Peyer's patch (tissue), 4 donors: Measurements from ENCODE around the gene SLC4A2. TPM values are rescaled to one million over a fixed set of nuclear protein-coding genes. Genes with fewer than 3 reads are reported as not detected.

Experiments used
- DNase-seq, 3 donors: peaks; one replicate each; pipeline ENCODE4 v3.0.0-alpha.2; 2017 to 2019
- H3K27ac ChIP-seq, 4 donors: fragments of 200-600 bp; sonication (generic); one replicate each; pipeline ENCODE4 v1.5.1; 2016 to 2019
- H3K27me3 ChIP-seq, 2 donors: fragments of 200-600 bp; sonication (generic); one replicate each; pipeline ENCODE4 v1.5.1; 2019
- H3K36me3 ChIP-seq, 3 donors: fragments of 200-600 bp; sonication (generic); one replicate each; pipeline ENCODE4 v1.5.1; 2016 to 2019
- H3K4me1 ChIP-seq, 4 donors: fragments of 200-600 bp; sonication (generic); one replicate each; pipeline ENCODE4 v1.5.1; 2016 to 2019
- H3K4me3 ChIP-seq, 4 donors: fragments of 200-600 bp; sonication (generic); 1 replicate in 3 of 4; 2 replicates in 1 of 4; pipeline ENCODE4 v1.5.1; 2016 to 2019; ENCODE audit warnings: mild to moderate bottlenecking in 1 of 4
- H3K9me3 ChIP-seq, 4 donors: fragments of 200-600 bp; sonication (generic); one replicate each; pipeline ENCODE4 v1.5.1; 2016 to 2019; ENCODE audit warnings: mild to moderate bottlenecking in 1 of 4
- POLR2A ChIP-seq, 2 donors: fragments of 450-650 bp; IDR thresholded peaks; one replicate each; pipeline ENCODE4 v1.5.1; 2017; ENCODE audit warnings: antibody characterized with exemption in 2 of 2, mild to moderate bottlenecking in 2 of 2, moderate library complexity in 2 of 2
- total RNA-seq, 4 donors: library from RNA; depleted of rRNA; stranded (reverse); fragments of >200 nt; gene quantifications; one replicate each; pipeline ENCODE4 v1.1.0, GENCODE V29; 2016
- TF ChIP-seq, protein P1 (sequence below), 6 experiments: fragments of 450-650 bp in 4 of 6; fragments of 200-600 bp in 2 of 6; sonication (generic) in 1 of 6; IDR thresholded peaks; one replicate each; pipeline ENCODE4 v1.5.1; 2017 to 2019; ENCODE audit warnings: antibody characterized with exemption in 6 of 6, mild to moderate bottlenecking in 3 of 6, moderate library complexity in 1 of 6

The SLC4A2 gene
- total RNA-seq, 4 donors from 2014 or later, result 101 to 143 (median 121) TPM

- TF ChIP-seq, protein P1, sequence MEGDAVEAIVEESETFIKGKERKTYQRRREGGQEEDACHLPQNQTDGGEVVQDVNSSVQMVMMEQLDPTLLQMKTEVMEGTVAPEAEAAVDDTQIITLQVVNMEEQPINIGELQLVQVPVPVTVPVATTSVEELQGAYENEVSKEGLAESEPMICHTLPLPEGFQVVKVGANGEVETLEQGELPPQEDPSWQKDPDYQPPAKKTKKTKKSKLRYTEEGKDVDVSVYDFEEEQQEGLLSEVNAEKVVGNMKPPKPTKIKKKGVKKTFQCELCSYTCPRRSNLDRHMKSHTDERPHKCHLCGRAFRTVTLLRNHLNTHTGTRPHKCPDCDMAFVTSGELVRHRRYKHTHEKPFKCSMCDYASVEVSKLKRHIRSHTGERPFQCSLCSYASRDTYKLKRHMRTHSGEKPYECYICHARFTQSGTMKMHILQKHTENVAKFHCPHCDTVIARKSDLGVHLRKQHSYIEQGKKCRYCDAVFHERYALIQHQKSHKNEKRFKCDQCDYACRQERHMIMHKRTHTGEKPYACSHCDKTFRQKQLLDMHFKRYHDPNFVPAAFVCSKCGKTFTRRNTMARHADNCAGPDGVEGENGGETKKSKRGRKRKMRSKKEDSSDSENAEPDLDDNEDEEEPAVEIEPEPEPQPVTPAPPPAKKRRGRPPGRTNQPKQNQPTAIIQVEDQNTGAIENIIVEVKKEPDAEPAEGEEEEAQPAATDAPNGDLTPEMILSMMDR (IDR thresholded peaks at IDR 0.05), result no peak
- Histone ChIP-seq H3K9me3 (no peaks in the 10 kb centered on the region), H3K4me3 (no peak overlapping the region), H3K4me1 (peaks cover 0 to 42% (median 10%) of the 10 kb centered on the region in 4 donors), H3K36me3 (peaks cover 0 to 5% (median 0%) of the 10 kb centered on the region in 3 donors), H3K27ac (no peak overlapping the region), H3K27me3 (no peaks in the 10 kb centered on the region)
- no peak for DNase-seq
Observed at GRCh38 chr7:151091003-151091402, 31.6 kb downstream of the SLC4A2 start.

DNA sequence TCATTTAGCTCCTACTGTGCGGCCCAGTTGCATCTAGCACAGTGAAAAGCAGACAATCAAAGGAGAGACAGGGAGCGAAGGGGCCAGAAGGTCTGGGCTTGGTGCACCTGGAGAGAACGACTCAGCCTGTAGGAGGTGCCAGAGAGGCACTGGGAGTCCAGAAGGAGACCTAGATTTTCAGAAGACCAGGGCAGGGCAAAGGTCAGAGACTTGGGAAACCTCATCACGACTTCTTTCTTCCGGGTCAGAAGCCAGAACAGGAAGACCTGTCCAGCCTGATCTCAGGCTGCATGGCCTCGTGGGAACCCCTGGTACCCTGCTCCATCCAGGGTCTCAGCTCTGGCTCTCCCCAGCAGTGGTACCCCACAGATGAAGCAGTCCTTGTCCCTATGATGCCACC lies 32.0 kb downstream of the SLC4A2 start:
- no peak for TF ChIP-seq POLR2A (IDR thresholded peaks at IDR 0.05)
- TF ChIP-seq, protein P1 (IDR thresholded peaks at IDR 0.05), result peak in 4 of 6 experiments; percentile 47 to 77 (median 66)
- Histone ChIP-seq H3K27ac (peak overlapping the region in 1 of 4 donors; percentile 39), H3K4me3 (no peak overlapping the region), H3K27me3 (no peaks in the 10 kb centered on the region), H3K9me3 (no peaks in the 10 kb centered on the region), H3K4me1 (peaks cover 0 to 42% (median 10%) of the 10 kb centered on the region in 4 donors), H3K36me3 (peaks cover 0 to 5% (median 0%) of the 10 kb centered on the region in 3 donors)
- peak in 2 of 3 donors; percentile 69 to 85 for DNase-seq

DNA sequence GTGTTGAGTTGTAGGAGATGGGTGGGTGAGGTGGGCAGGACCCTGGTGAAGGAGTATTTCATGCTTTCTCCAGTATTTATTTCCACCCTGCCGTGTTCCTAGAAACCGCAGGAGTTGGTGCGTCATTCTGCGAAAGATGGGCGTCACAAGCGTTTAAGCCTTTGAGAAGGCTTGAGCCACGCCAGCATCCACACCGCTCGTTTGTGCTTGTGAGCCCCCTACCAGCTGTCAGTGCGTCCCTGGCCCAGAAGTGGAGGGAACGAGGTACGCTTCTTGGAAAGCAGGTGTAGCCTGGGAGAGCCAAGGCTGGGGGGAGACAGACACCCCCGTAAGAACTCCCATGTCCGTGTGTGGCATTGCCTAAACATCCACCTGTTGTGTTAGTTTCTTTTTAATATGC lies 32.6 kb downstream of the SLC4A2 start:
- Histone ChIP-seq H3K36me3 (peaks cover 0 to 5% (median 0%) of the 10 kb centered on the region in 3 donors), H3K4me3 (no peak overlapping the region), H3K4me1 (peaks cover 0 to 42% (median 10%) of the 10 kb centered on the region in 4 donors), H3K27ac (peak overlapping the region in 1 of 4 donors; percentile 39), H3K9me3 (no peaks in the 10 kb centered on the region), H3K27me3 (no peaks in the 10 kb centered on the region)
- no peak for TF ChIP-seq POLR2A (IDR thresholded peaks at IDR 0.05)
- TF ChIP-seq, protein P1 (IDR thresholded peaks at IDR 0.05), result no peak
- DNase-seq, result no peak

DNA sequence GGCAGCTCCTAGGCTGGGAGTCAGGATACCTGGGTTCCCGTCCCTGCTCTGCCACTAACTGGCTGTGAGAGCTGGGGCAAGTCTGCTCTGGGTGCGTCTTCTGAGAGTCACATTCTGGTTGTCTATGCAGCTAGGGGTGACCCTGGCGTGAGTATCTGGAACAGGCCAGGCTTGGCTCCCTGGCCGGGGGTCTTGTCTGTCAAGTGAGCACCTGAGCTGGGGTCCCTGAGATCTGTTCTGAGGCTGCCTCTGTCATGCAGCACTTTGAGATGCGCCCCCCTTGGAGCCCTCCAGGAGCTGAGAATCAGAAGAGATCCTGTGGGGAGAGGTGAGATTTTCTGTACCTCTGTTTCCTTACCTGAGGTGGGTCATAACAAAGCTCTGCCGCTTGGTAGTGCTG lies 34.4 kb downstream of the SLC4A2 start:
- Histone ChIP-seq H3K4me1 (peaks cover 0 to 31% (median 0%) of the 10 kb centered on the region in 4 donors), H3K4me3 (no peak overlapping the region), H3K9me3 (no peaks in the 10 kb centered on the region), H3K27ac (no peak overlapping the region), H3K27me3 (no peaks in the 10 kb centered on the region), H3K36me3 (peaks cover 0 to 5% (median 0%) of the 10 kb centered on the region in 3 donors)
- DNase-seq, result no peak
- no peak for TF ChIP-seq POLR2A (IDR thresholded peaks at IDR 0.05)
- TF ChIP-seq, protein P1 (IDR thresholded peaks at IDR 0.05), result no peak

- DNase-seq, result no peak
- Histone ChIP-seq H3K9me3 (no peaks in the 10 kb centered on the region), H3K27ac (no peak overlapping the region), H3K27me3 (no peaks in the 10 kb centered on the region), H3K4me1 (peaks cover 0 to 24% (median 0%) of the 10 kb centered on the region in 4 donors), H3K4me3 (no peak overlapping the region), H3K36me3 (peaks cover 0 to 5% (median 0%) of the 10 kb centered on the region in 3 donors)
- TF ChIP-seq, protein P1 (IDR thresholded peaks at IDR 0.05), result no peak
- no peak for TF ChIP-seq POLR2A (IDR thresholded peaks at IDR 0.05)
Observed at GRCh38 chr7:151094675-151095074, 35.3 kb downstream of the SLC4A2 start.
